PC-9 (cell line): ENCODE data around the gene GTF2IRD1. TPM values are rescaled to one million over a fixed set of nuclear protein-coding genes. Genes with fewer than 3 reads are reported as not detected.

ENCODE experiments used
- BruUV-seq: library from RNA; stranded (reverse); fragments of 400-500 nt; replicated peaks from 2 replicates; lab custom pipeline; 2021; lab: Mats Ljungman, UMichigan
- CTCF ChIA-PET: fragments of 300-600 bp; sonication (Branson Sonifier 250); formaldehyde crosslinking; loops from one replicate; lab custom pipeline; 2022; ENCODE audit warnings: antibody characterized with exemption; lab: Charles Lee
- POLR2A ChIA-PET: fragments of 300-600 bp; sonication (Branson Sonifier 250); formaldehyde crosslinking; loops from one replicate; lab custom pipeline; 2022; ENCODE audit warnings: antibody characterized with exemption; ENCODE audit not compliant: unreplicated experiment; lab: Charles Lee
- DNase-seq, 2 experiments: peaks; one replicate each; pipeline versions ENCODE4 v3.0.0 to v3.0.0-alpha.2; 2015 to 2022; ENCODE audit warnings: mixed read lengths in 1 of 2
- H2AFZ ChIP-seq: fragments of 200-600 bp; sonication (generic); 2 replicates; pipeline ENCODE4 v1.8.1; 2017; ENCODE audit warnings: antibody characterized with exemption
- H3F3A ChIP-seq: fragments of 200-600 bp; sonication (generic); 2 replicates; pipeline ENCODE4 v1.8.1; 2017; ENCODE audit warnings: antibody characterized with exemption, mild to moderate bottlenecking, low read depth; ENCODE audit not compliant: insufficient read depth
- H3K27ac ChIP-seq: fragments of 200-600 bp; sonication (generic); 2 replicates; pipeline ENCODE4 v1.6.1; 2016; ENCODE audit warnings: mixed run types
- H3K27me3 ChIP-seq: fragments of 200-600 bp; sonication (generic); 2 replicates; pipeline ENCODE4 v1.6.1; 2016; ENCODE audit warnings: low read depth, mixed run types; ENCODE audit not compliant: insufficient read depth
- H3K36me3 ChIP-seq: fragments of 200-600 bp; sonication (generic); 2 replicates; pipeline ENCODE4 v1.6.1; 2016; ENCODE audit warnings: low read depth, mixed run types
- H3K4me1 ChIP-seq: fragments of 200-600 bp; sonication (generic); replicated peaks from 2 replicates; pipeline ENCODE4 v1.6.1; 2016; ENCODE audit warnings: mixed run types; ENCODE audit not compliant: insufficient read depth
- H3K4me2 ChIP-seq: fragments of 200-600 bp; sonication (generic); 2 replicates; pipeline ENCODE4 v1.6.1; 2017; ENCODE audit warnings: mixed run types
- H3K4me3 ChIP-seq: fragments of 200-600 bp; sonication (generic); 2 replicates; pipeline ENCODE4 v1.6.1; 2016; ENCODE audit warnings: mixed run types
- H3K79me2 ChIP-seq: fragments of 200-600 bp; sonication (generic); 2 replicates; pipeline ENCODE4 v1.6.1; 2017; ENCODE audit warnings: low read depth, mixed run types
- H3K9me2 ChIP-seq: fragments of 200-600 bp; sonication (generic); 2 replicates; pipeline ENCODE4 v1.8.1; 2017; ENCODE audit warnings: mild to moderate bottlenecking; ENCODE audit not compliant: insufficient read depth
- H3K9me3 ChIP-seq: fragments of 200-600 bp; sonication (generic); 2 replicates; pipeline ENCODE4 v1.8.1; 2016; ENCODE audit warnings: low read depth; ENCODE audit not compliant: insufficient read depth
- H4K20me1 ChIP-seq: fragments of 200-600 bp; sonication (generic); 2 replicates; pipeline ENCODE4 v1.8.1; 2017; ENCODE audit not compliant: insufficient read depth
- EZH2 ChIP-seq: fragments of 200-600 bp; sonication (generic); IDR thresholded peaks from 2 replicates; pipeline ENCODE4 v1.8.0; 2017; ENCODE audit warnings: antibody characterized with exemption, low read depth
- intact Hi-C: fragments of 100-400 bp; cut with micrococcal nuclease; formaldehyde crosslinking; loops from one replicate; pipeline ENCODE4 v1.10.0; 2022; ENCODE audit not compliant: unreplicated experiment
- total RNA-seq: library from RNA; stranded (reverse); gene quantifications from 2 replicates; pipeline ENCODE4 v1.2.3, GENCODE V29; 2021
- TF ChIP-seq, protein P1 (sequence below): fragments of 200-600 bp; sonication (generic); conservative IDR thresholded peaks from 2 replicates; pipeline ENCODE4 v1.6.1; 2017; ENCODE audit warnings: mixed run types, antibody characterized with exemption, mild to moderate bottlenecking, moderate library complexity

Gene GTF2IRD1
- total RNA-seq, 1 experiment from 2014 or later: 46.7 TPM

DNA sequence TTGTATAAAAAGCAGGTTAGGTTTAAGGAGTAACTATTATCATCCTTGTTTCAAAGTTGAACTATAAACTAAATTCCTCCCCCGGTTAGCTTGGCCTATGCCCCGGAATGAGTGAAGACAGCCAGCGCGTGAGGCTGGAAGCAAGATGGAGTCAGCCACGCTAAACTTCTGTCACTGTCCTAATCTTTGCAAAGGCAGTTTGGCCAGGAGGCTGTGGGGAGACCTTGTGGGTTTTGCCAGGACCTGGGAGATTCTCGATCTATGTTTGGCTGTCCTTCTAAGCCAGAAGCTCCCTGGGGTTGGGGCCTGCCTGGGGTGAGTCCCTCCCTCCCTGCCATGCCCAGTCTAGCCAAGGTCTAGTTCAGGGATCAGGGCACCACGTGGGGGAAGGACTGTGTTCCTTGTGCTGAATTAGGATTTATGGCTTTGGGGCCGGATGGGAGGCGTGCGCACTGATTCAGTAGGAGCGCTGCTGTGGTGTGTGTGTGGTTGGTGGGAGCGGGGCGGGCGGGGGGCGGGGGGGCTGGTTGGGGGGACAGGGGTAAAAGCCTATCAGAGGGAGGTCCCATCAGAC, 871 bp upstream of the GTF2IRD1 start:
- H3F3A ChIP-seq: peaks cover 14% of the 10 kb centered on the region
- no peak for TF ChIP-seq EZH2
- TF ChIP-seq, protein P1, sequence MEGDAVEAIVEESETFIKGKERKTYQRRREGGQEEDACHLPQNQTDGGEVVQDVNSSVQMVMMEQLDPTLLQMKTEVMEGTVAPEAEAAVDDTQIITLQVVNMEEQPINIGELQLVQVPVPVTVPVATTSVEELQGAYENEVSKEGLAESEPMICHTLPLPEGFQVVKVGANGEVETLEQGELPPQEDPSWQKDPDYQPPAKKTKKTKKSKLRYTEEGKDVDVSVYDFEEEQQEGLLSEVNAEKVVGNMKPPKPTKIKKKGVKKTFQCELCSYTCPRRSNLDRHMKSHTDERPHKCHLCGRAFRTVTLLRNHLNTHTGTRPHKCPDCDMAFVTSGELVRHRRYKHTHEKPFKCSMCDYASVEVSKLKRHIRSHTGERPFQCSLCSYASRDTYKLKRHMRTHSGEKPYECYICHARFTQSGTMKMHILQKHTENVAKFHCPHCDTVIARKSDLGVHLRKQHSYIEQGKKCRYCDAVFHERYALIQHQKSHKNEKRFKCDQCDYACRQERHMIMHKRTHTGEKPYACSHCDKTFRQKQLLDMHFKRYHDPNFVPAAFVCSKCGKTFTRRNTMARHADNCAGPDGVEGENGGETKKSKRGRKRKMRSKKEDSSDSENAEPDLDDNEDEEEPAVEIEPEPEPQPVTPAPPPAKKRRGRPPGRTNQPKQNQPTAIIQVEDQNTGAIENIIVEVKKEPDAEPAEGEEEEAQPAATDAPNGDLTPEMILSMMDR: no peak
- H3K9me2 ChIP-seq: no peaks in the 10 kb centered on the region
- no peaks in the 10 kb centered on the region for H4K20me1 ChIP-seq
- no peaks in the 10 kb centered on the region for H3K9me3 ChIP-seq
- TSS peak; percentile 16 for BruUV-seq
- intact Hi-C loops: loop anchor here (1.0 to 5.0 kb wide), 3 partner anchors 23 to 184 kb away; no protein-coding TSS in a partner anchor
- CTCF ChIA-PET: no interaction called here
- H2AFZ ChIP-seq: no peak overlapping the region
- peak overlapping the region; percentile 9; the same call in 1 of the 2 replicates for H3K4me2 ChIP-seq
- no peaks in the 10 kb centered on the region for H3K36me3 ChIP-seq
- peaks cover 7% of the 10 kb centered on the region for H3K4me1 ChIP-seq
- H3K27me3 ChIP-seq: no peaks in the 10 kb centered on the region
- H3K79me2 ChIP-seq: peaks cover 25% of the 10 kb centered on the region
- DNase-seq: no peak
- POLR2A ChIA-PET: no interaction called here
- peak overlapping the region; percentile 91 for H3K27ac ChIP-seq
- H3K4me3 ChIP-seq: no peak overlapping the region

DNA sequence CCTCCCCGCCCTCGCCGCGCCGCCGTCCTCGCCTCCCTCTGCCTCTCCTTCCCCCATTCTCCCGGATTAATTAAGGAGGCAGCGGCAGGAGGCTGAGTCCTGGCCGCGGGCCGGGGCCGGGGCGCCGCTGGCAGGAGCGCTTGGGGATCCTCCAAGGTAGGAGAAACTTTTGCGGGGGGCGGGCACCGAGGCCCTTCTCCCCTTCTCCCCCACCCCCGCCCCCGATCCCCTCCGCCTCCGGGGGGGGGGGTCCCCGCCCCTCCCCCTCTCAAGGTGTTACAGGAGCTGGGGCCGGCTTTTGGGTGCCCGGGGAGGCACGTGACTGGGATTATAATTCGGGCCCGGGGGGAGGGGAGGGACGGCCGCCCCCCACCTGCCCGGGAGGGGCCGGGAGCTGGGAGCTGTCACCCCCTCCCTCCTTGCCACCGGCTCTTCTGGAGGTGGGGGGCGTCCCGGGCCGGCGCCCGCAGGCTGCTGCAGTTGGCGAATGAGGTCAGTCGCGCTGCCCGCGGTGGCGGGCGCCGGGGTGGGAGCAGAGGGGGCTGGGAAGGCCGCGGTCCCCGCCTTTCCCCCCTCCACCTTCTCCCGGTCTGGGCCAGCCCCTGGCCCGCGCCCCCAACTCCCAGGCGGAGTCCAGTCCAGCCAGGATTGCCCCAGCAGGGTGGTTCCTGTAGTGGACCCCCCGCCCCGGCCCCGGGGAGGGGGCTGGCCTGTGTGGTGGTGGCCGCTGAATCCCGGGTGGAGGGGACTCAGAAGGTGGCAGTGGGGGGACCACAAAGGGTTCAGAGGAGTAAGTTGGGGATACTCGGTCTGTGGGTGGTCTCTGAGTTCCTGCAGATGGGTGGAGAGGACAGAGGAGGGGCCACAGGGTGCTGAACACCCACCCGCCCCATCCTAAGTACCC, 567 bp downstream of the GTF2IRD1 start:
- Histone ChIP-seq H2AFZ (no peak overlapping the region), H3K9me3 (no peaks in the 10 kb centered on the region), H3K9me2 (no peaks in the 10 kb centered on the region), H3K4me1 (peaks cover 7% of the 10 kb centered on the region), H3F3A (peaks cover 14% of the 10 kb centered on the region), H3K4me2 (peak overlapping the region; percentile 76), H4K20me1 (no peaks in the 10 kb centered on the region), H3K27ac (no peak overlapping the region), H3K27me3 (no peaks in the 10 kb centered on the region), H3K4me3 (peak overlapping the region; percentile 59), H3K79me2 (peaks cover 25% of the 10 kb centered on the region), H3K36me3 (no peaks in the 10 kb centered on the region)
- no TSS peak for BruUV-seq
- ChIA-PET CTCF (interaction anchor here (0.6 kb wide), 1 partner anchor 84 kb away, joined by 4 read pairs; no protein-coding TSS in a partner anchor), POLR2A (no interaction called here)
- no peak for DNase-seq
- intact Hi-C loops: loop anchor here (5.0 kb wide), 1 partner anchor 183 kb away; no protein-coding TSS in a partner anchor
- TF ChIP-seq EZH2: no peak
- TF ChIP-seq, protein P1: no peak

DNA sequence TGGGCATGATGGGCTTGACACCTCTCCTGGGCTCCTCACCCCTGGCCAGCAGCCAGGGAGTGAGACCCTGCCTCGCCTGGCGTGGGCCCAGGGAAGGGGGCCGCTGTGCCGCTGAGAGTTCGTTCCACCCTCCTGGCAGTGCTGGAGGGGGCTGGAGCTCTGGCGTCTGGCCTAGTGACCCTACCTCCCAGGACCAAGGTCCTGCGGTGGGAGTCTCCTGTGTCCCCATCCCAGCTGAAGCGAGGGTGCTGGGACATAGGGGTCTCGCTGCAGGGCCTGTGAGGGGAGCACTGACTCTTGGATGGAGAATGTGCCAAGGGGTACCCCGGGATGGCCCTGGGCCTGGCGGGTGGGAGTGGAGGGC, 1.2 kb downstream of the GTF2IRD1 start:
- Histone ChIP-seq H3K27me3 (no peaks in the 10 kb centered on the region), H3F3A (peaks cover 14% of the 10 kb centered on the region), H3K4me2 (peak overlapping the region; percentile 76), H3K9me3 (no peaks in the 10 kb centered on the region), H3K4me1 (peaks cover 7% of the 10 kb centered on the region), H3K27ac (no peak overlapping the region), H2AFZ (no peak overlapping the region), H3K36me3 (no peaks in the 10 kb centered on the region), H4K20me1 (no peaks in the 10 kb centered on the region), H3K9me2 (no peaks in the 10 kb centered on the region), H3K79me2 (peaks cover 29% of the 10 kb centered on the region), H3K4me3 (peak overlapping the region; percentile 59; the same call in 1 of the 2 replicates)
- intact Hi-C loops: loop anchor here (5.0 kb wide), 1 partner anchor 182 kb away; no protein-coding TSS in a partner anchor
- BruUV-seq: no TSS peak
- POLR2A ChIA-PET: interaction anchor here (0.6 kb wide), 1 partner anchor 361 kb away, joined by 3 read pairs; no protein-coding TSS in a partner anchor
- CTCF ChIA-PET: no interaction called here
- DNase-seq: no peak
- TF ChIP-seq, protein P1: no peak
- TF ChIP-seq EZH2: no peak
